Motor neuron (in vitro differentiated cells): ENCODE data around the gene NTN1. TPM values are rescaled to one million over a fixed set of nuclear protein-coding genes. Genes with fewer than 3 reads are reported as not detected.
"Not testable (repeated sequence)": the region's sequence is repeated elsewhere in the genome, so short reads cannot be mapped to it uniquely, and the experiment has no call there.

ENCODE experiments used
- ATAC-seq, 8 experiments: fragments of 200-7000 bp; cut with Tn5 transposase; replicated peaks in 6 of 8; 2 replicates each; pipeline ENCODE4 v1.8.0; 2021; ENCODE audit warnings: mild to moderate bottlenecking in 8 of 8, moderate library complexity in 8 of 8
- H3K27ac ChIP-seq, 2 donors: fragments of 250-450 bp; sonication (Bioruptor Pico); 2 replicates each; pipeline ENCODE4 v1.9.0; 2021; ENCODE audit warnings: antibody characterized with exemption in 2 of 2, mild to moderate bottlenecking in 2 of 2, moderate library complexity in 1 of 2
- H3K4me1 ChIP-seq, 2 donors: fragments of 250-450 bp; sonication (Bioruptor Pico); replicated peaks in 1 of 2; 2 replicates each; pipeline ENCODE4 v1.6.1; 2021; ENCODE audit warnings: antibody characterized with exemption in 2 of 2, mild to moderate bottlenecking in 2 of 2, moderate library complexity in 1 of 2
- H3K4me3 ChIP-seq, 5 donors: fragments of 250-450 bp; sonication (Bioruptor Pico); 2 replicates each; pipeline ENCODE4 v1.9.0; 2021; ENCODE audit warnings: antibody characterized with exemption in 5 of 5, mild to moderate bottlenecking in 5 of 5, moderate library complexity in 4 of 5
- WGBS, 10 experiments: fragments of 450-650 bp; shearing (Covaris generic); methylation state at CpG; one replicate each; pipeline ENCODE4 v1.0.0; 2022; 5-methylcytosine and 5-hydroxymethylcytosine counted together
- in situ Hi-C, 9 experiments: fragments of 400-800 bp; cut with MboI; loops; one replicate each; pipeline ENCODE4 v1.15.0; 2021; ENCODE audit warnings: low sequenced_read_pairs in 9 of 9, low pct_unique_long_range_greater_than_20kb in 2 of 9; ENCODE audit not compliant: unreplicated experiment in 9 of 9
- total RNA-seq, 8 experiments: library from RNA; unstranded; fragments of 300-600 nt; gene quantifications; 2 replicates each; pipeline versions ENCODE4 v1.2.3 to v1.2.4, GENCODE V29; 2022

NTN1 gene
- total RNA-seq, 8 experiments from 2014 or later = 8.0 to 491 (median 16.4) TPM

- WGBS, 10 experiments = 59 to 100% (median 81%) methylated on average over 1 to 6 of the region's 10 CpGs; no CpG with 5 or more reads in 3 of the 10 experiments
- no peak for ATAC-seq
- H3K4me3 ChIP-seq = no peak overlapping the region
- in situ Hi-C loops = no loop called here
- H3K4me1 ChIP-seq = peaks cover 19 to 38% of the 10 kb centered on the region in 2 donors
- no peak overlapping the region for H3K27ac ChIP-seq
Observed at GRCh38 chr17:9142772-9143494, 121.6 kb downstream of the NTN1 start.

- in situ Hi-C loops = no loop called here
- peaks cover 19 to 48% of the 10 kb centered on the region in 2 donors for H3K4me1 ChIP-seq
- ATAC-seq = peak in 5 of 8 experiments; percentile 35 to 74 (median 64)
- H3K4me3 ChIP-seq = no peak overlapping the region
- WGBS, 10 experiments = 20 to 93% (median 62%) methylated on average over 1 to 8 of the region's 19 CpGs; no CpG with 5 or more reads in 5 of the 10 experiments
- H3K27ac ChIP-seq = no peak overlapping the region
Observed at GRCh38 chr17:9144502-9145249, 123.4 kb downstream of the NTN1 start.

DNA sequence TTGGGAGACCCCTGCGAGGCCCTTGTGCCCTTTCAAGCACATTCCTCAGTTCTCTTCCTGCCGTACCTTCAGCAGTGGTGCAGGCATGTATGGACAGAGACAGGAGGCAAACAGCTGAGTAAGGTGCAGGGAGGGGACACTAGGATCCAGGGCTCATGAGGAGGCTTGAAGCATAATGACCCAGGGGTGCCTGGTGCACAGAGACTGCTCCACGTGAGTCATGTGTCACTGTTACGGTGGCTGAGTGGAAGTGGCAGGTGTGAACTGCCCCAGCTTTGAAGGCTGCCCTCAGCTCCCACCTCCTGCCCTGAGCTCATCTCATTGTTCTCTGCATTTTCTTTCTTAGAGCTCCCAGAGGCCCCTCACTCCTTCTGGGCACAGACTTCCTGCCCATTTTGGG lies 124.8 kb downstream of the NTN1 start:
- ATAC-seq = peak in 4 of 8 experiments; percentile 38 to 64 (median 62)
- in situ Hi-C loops = no loop called here
- Histone ChIP-seq H3K4me3 (no peak overlapping the region), H3K27ac (no peak overlapping the region), H3K4me1 (peaks cover 11 to 47% of the 10 kb centered on the region in 2 donors)
- 57 to 100% (median 81%) methylated on average over 1 to 3 of the region's 4 CpGs; no CpG with 5 or more reads in 4 of the 10 experiments for WGBS, 10 experiments

DNA sequence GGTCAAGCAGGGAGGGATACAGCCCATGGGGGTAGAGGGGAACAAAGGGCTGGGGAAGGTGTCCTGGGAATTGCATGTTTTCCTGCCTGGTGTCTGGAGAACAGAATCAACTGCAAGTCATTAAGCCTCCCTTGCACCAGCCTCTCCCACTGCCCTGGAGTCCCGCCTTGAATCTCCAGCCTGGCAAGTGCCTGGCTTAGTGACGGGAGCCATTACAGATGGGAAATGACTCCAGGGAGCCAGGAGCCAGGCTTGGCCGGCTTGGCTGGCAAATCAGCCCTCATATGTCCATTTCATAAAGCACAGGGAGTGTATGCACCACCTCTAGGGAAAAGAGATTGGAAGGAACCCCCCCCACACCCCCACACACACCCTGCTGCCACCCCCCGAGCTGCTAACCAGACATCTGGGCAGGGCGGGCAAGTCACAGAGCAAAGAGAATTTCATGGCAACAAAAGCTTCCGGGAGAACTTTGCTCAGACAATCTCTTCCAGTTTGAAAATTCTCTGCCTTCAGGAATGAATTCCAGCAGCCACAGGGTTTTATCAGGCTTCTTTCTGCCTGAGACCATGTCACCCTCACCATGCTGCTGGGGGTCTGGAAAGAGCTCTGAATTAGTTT lies 127.7 kb downstream of the NTN1 start:
- in situ Hi-C loops = no loop called here
- peak in 3 of 8 experiments; percentile 50 to 75 (median 72) for ATAC-seq
- no peak overlapping the region for H3K4me3 ChIP-seq
- WGBS, 10 experiments = 0 to 50% methylated on average over 1 to 2 of the region's 6 CpGs; no CpG with 5 or more reads in 8 of the 10 experiments
- H3K4me1 ChIP-seq = peaks cover 9 to 46% of the 10 kb centered on the region in 2 donors
- no peak overlapping the region for H3K27ac ChIP-seq

GRCh38 chr17:9150446-9151090 lies 129.3 kb downstream of the NTN1 start:
- no peak overlapping the region for H3K4me3 ChIP-seq
- in situ Hi-C loops = no loop called here
- peaks cover 0 to 35% of the 10 kb centered on the region in 2 donors for H3K4me1 ChIP-seq
- peak in 5 of 8 experiments; percentile 37 to 66 (median 63) for ATAC-seq
- H3K27ac ChIP-seq = no peak overlapping the region
- WGBS, 10 experiments = 15 to 100% (median 74%) methylated on average over 1 to 8 of the region's 25 CpGs; no CpG with 5 or more reads in 1 of the 10 experiments

DNA sequence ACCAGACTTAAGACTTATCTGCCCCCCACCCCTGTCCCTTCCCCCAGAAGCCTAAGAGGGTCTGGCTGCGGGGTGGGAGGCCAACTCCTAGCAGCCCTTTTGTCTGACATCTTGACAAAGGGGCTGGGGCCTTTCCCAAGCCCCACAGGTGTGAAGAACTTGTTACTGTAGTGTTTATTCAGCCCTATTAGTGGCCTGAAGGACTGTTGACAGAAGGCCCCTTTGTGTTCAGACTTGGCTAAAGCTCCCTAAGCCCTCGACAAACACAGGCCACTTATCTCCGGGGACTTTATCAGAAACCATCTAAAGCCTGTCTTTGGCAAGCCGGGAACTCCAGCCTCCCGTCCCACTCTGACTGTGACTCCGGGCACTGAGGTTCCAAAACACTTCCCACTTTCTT lies 129.8 kb downstream of the NTN1 start:
- in situ Hi-C loops = no loop called here
- H3K27ac ChIP-seq = no peak overlapping the region
- WGBS, 10 experiments = 60 to 100% (median 90%) methylated on average over 1 to 3 of the region's 6 CpGs; no CpG with 5 or more reads in 4 of the 10 experiments
- H3K4me3 ChIP-seq = no peak overlapping the region
- peak in 2 of 8 experiments; percentile 22 to 49 for ATAC-seq
- H3K4me1 ChIP-seq = peaks cover 0 to 31% of the 10 kb centered on the region in 2 donors

GRCh38 chr17:9151740-9152139 lies 130.4 kb downstream of the NTN1 start:
- peaks cover 0 to 27% of the 10 kb centered on the region in 2 donors for H3K4me1 ChIP-seq
- H3K4me3 ChIP-seq, in situ Hi-C loops, H3K27ac ChIP-seq, ATAC-seq: not testable (repeated sequence)
- 92 to 100% (median 96%) methylated on average over 1 to 7 of the region's 10 CpGs; no CpG with 5 or more reads in 3 of the 10 experiments for WGBS, 10 experiments

- 8 to 100% (median 88%) methylated on average over 1 to 5 of the region's 6 CpGs for WGBS, 10 experiments
- in situ Hi-C loops = no loop called here
Observed at GRCh38 chr17:9158544-9159452, 137.5 kb downstream of the NTN1 start.

DNA sequence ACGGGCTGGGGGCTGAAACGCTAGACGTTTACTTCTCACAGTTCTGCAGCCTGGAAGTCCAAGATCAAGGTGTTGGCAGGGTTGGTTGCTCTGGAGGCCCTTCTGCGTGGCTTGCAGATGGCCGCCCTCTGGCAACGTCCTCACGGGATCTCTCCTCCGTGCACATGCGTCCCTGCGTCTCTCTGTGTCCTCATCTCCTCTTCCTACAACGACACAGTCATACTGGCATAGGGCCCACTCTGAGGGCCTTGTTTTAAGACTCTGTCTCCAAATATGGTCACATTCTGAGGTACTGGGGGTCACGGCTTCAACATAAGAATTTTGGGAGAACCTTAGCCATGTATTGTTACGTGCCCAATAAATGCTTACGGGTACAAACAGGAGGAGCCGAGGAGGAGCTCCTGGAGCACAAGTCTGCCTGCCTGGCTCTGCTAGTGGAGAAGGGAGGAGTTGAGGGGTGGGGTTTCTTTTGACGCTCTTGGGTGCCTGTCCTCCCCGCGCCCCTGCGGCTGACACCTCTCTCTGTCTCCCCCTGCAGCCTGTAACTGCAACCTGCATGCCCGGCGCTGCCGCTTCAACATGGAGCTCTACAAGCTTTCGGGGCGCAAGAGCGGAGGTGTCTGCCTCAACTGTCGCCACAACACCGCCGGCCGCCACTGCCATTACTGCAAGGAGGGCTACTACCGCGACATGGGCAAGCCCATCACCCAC lies 141.1 kb downstream of the NTN1 start:
- Histone ChIP-seq H3K4me3 (no peak overlapping the region), H3K4me1 (peaks cover 6 to 11% of the 10 kb centered on the region in 2 donors), H3K27ac (no peak overlapping the region)
- 80 to 100% (median 91%) methylated on average over 1 to 18 of the region's 31 CpGs; no CpG with 5 or more reads in 4 of the 10 experiments for WGBS, 10 experiments
- ATAC-seq = no peak
- in situ Hi-C loops = no loop called here

More at GRCh38 chr17:9158544-9159452, 137.5 kb downstream of the NTN1 start:
- H3K27ac ChIP-seq = no peak overlapping the region
- H3K4me3 ChIP-seq = no peak overlapping the region
- ATAC-seq = peak in 2 of 8 experiments; percentile 37 to 46
- H3K4me1 ChIP-seq = peaks cover 0 to 2% of the 10 kb centered on the region in 2 donors

- Histone ChIP-seq H3K27ac (no peak overlapping the region), H3K4me3 (no peak overlapping the region), H3K4me1 (peaks cover 11 to 26% of the 10 kb centered on the region in 2 donors)
- peak in 5 of 8 experiments; percentile 91 to 95 (median 94) for ATAC-seq
- 28 to 95% (median 65%) methylated on average over 1 to 6 of the region's 9 CpGs; no CpG with 5 or more reads in 4 of the 10 experiments for WGBS, 10 experiments
- in situ Hi-C loops = no loop called here
Observed at GRCh38 chr17:9166788-9167187, 145.5 kb downstream of the NTN1 start.

GRCh38 chr17:9167379-9167778 lies 146.1 kb downstream of the NTN1 start:
- peak in 5 of 8 experiments; percentile 25 to 48 (median 38) for ATAC-seq
- Histone ChIP-seq H3K27ac (peak overlapping the region in 1 of 2 donors; percentile 26), H3K4me1 (peaks cover 11 to 24% of the 10 kb centered on the region in 2 donors), H3K4me3 (no peak overlapping the region)
- in situ Hi-C loops = no loop called here
- 27 to 100% (median 40%) methylated on average over 1 to 5 of the region's 6 CpGs; no CpG with 5 or more reads in 3 of the 10 experiments for WGBS, 10 experiments
